Activated T-cell treated with anti-CD3 and anti-CD28 coated beads, Interleukin-2, amount 50 U/mL, for 24 hours (primary cell): ENCODE results near the gene HS6ST3.

ENCODE experiments used
- DNase-seq: peaks from one replicate; pipeline ENCODE4 v3.0.0-alpha.2; 2020
- H3K27ac Mint-ChIP-seq: 2 replicates; pipeline ENCODE4 v1.8.0; 2020; ENCODE audit warnings: mild to moderate bottlenecking, mixed read lengths
- H3K27me3 Mint-ChIP-seq: 2 replicates; pipeline ENCODE4 v1.8.0; 2020; ENCODE audit warnings: mixed read lengths
- H3K36me3 Mint-ChIP-seq: 2 replicates; pipeline ENCODE4 v1.8.0; 2020; ENCODE audit warnings: low read depth, mixed read lengths
- H3K4me1 Mint-ChIP-seq: 2 replicates; pipeline ENCODE4 v1.8.0; 2020; ENCODE audit warnings: low read depth, mixed read lengths
- H3K4me3 Mint-ChIP-seq: 2 replicates; pipeline ENCODE4 v1.8.0; 2020; ENCODE audit warnings: mild to moderate bottlenecking, moderate library complexity, mixed read lengths
- H3K9me3 Mint-ChIP-seq: 2 replicates; pipeline ENCODE4 v1.8.0; 2020; ENCODE audit warnings: mixed read lengths

HS6ST3 gene

DNA sequence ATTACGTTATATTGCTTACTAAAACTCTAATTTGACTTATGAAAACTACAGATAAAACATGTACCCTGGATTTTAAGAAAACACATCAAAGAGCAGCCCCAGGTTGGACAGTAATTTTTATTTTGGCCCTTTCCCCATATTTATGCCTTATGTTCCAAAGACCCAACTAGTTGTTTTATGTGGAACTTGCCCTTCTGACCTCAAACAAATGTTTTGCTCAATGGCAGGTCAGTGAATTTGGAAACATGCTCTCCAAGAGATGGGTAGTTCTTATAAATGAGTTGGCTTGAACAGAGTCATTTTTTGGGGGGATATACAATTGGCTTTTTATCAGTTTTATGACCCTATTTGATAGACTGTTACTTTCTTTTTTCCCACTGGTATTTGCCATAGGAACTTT lies 360.0 kb downstream of the HS6ST3 start:
- DNase-seq, result no peak
- no peaks in the 10 kb centered on the region for H3K4me1 Mint-ChIP-seq
- no peaks in the 10 kb centered on the region for H3K36me3 Mint-ChIP-seq
- H3K27ac Mint-ChIP-seq, result no peak overlapping the region
- H3K9me3 Mint-ChIP-seq, result peaks cover 2% of the 10 kb centered on the region
- H3K4me3 Mint-ChIP-seq, result no peak overlapping the region
- no peaks in the 10 kb centered on the region for H3K27me3 Mint-ChIP-seq

DNA sequence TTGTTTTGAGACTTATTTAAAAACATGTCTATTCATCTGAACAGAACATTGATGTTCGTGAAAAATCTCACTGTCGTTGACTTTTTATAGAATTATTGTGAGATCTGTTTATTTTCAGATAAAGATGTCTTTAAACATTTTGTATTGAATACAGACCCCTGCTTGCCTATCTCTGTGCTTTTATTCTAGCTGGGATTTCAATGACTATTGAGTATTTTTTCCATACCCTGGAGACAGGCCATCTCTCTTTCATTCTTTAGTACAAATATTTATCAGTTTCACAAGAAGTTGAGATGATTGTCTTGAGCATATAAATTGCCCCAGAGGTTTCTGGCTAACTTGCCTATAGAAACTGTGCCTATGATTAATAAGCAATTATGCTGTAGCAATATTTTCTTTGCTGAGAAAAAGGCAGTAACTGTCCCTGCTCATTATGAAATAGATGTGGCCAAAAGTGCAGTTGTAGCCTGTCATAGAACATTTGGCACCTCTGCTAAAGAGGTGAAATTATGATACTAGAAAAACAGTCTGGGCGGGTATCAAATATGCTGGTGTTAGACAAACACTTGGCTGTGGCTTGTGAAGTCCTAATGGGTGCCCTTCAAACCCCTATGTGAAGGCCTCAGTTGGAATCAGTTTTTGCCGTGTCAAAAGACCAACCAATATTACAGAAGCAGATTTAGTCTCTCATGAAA lies 360.6 kb downstream of the HS6ST3 start:
- H3K9me3 Mint-ChIP-seq, result peaks cover 2% of the 10 kb centered on the region

DNA sequence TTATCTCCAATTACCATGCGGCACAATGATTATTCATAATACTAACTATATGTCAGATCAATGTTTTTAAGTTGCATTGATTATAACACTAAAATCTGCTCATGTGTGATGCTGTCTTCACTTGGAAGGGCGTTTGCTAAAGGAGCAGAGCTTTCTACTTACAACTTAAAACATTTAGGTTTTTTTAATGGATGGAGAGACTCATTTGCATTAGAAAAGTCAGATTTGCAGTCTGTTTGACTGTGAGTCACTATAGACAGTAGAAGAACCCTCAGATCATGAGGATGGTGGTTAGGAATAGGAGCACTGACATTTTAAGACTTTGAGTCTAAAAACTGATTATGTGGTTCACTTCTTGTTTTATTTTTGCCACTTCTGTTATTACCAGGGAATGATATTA lies 364.6 kb downstream of the HS6ST3 start:
- Mint-ChIP-seq H3K4me1 (no peaks in the 10 kb centered on the region), H3K27ac (no peak overlapping the region), H3K27me3 (no peaks in the 10 kb centered on the region), H3K9me3 (peaks cover 2% of the 10 kb centered on the region), H3K36me3 (no peaks in the 10 kb centered on the region), H3K4me3 (no peak overlapping the region)
- no peak for DNase-seq

More for the DNA sequence above, 360.6 kb downstream of the HS6ST3 start:
- Mint-ChIP-seq H3K4me3 (no peak overlapping the region), H3K4me1 (no peaks in the 10 kb centered on the region), H3K27me3 (no peaks in the 10 kb centered on the region), H3K36me3 (no peaks in the 10 kb centered on the region), H3K27ac (no peak overlapping the region)
- no peak for DNase-seq

DNA sequence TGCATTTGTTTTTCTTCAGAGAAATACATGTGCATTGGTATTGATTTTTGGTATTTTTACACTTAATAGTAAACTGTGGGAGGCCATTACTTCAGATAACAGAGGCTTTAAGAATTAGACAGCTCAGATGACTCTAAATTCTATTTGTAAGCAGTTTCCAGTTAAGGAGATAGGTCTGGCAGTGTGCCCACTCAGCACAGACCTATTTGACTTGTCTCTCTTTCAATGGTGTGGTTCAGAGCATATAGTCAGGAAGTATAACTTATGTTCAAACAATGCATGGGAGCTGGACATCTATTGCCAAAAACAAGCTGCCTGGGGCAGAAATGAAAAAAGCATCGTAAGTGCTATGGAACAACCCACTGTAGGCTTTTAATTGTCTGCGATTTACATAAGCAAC lies 370.7 kb downstream of the HS6ST3 start:
- Mint-ChIP-seq H3K36me3 (no peaks in the 10 kb centered on the region), H3K27ac (no peak overlapping the region), H3K4me1 (no peaks in the 10 kb centered on the region), H3K4me3 (no peak overlapping the region), H3K9me3 (peaks cover 7% of the 10 kb centered on the region), H3K27me3 (no peaks in the 10 kb centered on the region)
- no peak for DNase-seq

DNA sequence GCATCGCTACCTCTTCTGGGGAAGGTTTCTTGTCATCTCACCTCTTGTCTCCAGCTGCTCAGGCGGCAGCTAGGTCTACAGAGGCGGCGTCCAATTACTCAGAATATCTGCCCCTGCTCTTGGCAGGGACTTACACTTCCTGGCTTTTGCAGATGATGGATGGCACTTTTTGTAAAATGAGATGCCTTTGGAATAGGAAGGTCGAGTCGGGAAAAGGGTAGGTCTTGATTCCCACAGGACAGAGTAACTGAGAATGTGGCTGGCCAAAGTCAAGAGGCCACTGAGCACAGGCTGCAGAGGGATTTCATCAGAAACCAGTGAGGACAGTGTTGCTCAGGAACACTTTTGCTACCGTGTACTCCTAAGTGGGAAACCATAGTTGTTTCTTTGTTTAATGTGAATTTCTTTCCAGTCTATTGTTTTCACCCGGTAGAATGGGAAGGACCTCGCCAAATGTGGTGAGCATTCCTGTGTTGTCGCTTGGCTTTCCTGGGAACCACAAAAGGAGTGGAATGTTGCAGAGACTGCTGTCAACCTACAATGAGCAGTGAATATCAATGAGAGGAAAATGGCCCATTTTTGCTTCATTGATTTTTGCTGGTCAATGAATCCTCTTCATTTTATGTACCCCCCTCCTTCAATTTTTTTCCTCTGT lies 383.7 kb downstream of the HS6ST3 start:
- Mint-ChIP-seq H3K4me1 (no peaks in the 10 kb centered on the region), H3K27ac (no peak overlapping the region), H3K4me3 (no peak overlapping the region), H3K27me3 (no peaks in the 10 kb centered on the region), H3K9me3 (peaks cover 12% of the 10 kb centered on the region), H3K36me3 (no peaks in the 10 kb centered on the region)
- DNase-seq, result no peak

DNA sequence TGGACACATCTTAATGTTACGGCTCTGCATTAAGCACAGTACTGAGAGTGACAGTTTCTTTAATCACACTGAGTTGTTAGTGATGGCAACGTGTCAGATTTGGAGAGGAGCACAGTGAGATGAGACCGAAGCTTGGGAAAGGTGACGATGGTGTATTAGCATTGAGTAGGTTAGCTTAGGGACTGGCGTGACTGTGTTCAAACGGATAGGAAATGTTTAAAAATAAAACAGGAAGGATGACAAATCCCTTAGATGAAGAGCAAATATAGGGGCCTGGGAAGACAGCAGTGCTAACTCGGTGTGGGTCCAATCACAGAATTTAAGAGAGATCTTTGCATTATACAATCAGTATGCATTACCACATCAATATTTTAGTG lies 384.3 kb downstream of the HS6ST3 start:
- H3K4me1 Mint-ChIP-seq, result no peaks in the 10 kb centered on the region
- DNase-seq, result no peak
- no peaks in the 10 kb centered on the region for H3K27me3 Mint-ChIP-seq
- H3K9me3 Mint-ChIP-seq, result peaks cover 12% of the 10 kb centered on the region
- no peak overlapping the region for H3K27ac Mint-ChIP-seq
- no peaks in the 10 kb centered on the region for H3K36me3 Mint-ChIP-seq
- H3K4me3 Mint-ChIP-seq, result no peak overlapping the region

DNA sequence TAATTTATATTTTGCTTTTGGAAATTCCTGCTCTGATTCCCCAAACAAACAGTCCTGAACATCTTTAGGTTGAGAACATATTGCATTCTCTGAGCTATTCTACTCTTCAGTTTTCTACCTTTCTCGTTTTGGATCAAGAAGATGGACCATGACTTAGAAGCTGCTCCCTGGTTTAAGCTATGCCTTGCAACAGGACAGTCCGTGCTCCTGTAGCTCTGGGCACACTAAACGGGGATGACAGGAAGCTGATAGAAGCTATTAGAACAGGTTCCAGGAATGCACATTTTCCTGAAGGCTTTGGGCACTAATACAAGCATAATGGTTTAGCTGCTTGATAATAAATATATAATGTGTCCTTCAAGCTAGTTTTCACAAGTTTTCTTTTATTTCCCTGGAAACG lies 385.2 kb downstream of the HS6ST3 start:
- Mint-ChIP-seq H3K4me3 (no peak overlapping the region), H3K9me3 (peaks cover 12% of the 10 kb centered on the region), H3K27me3 (no peaks in the 10 kb centered on the region), H3K36me3 (no peaks in the 10 kb centered on the region), H3K27ac (no peak overlapping the region), H3K4me1 (no peaks in the 10 kb centered on the region)
- no peak for DNase-seq

DNA sequence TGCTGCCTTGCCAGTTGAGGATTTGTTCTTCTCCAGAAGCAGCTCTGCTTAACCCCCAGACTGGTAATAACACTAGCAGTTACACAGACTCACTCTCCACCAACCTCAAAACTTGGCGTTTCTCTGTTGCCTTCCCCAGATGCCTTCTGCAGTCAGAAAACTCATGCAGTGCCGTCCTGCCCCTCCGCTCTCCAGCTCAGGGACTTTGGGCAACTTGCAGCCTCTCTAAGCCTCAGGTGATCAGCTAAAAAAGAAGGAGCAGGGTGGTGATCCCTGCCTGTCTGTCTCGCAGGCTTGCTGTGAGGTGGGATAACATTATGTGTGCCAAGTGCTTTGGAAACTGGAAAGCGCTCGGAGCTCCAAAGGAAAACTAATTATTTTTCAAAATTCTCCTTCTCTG lies 391.6 kb downstream of the HS6ST3 start:
- no peaks in the 10 kb centered on the region for H3K27me3 Mint-ChIP-seq
- H3K9me3 Mint-ChIP-seq, result peaks cover 6% of the 10 kb centered on the region
- H3K4me1 Mint-ChIP-seq, result no peaks in the 10 kb centered on the region
- H3K36me3 Mint-ChIP-seq, result no peaks in the 10 kb centered on the region
- no peak overlapping the region for H3K27ac Mint-ChIP-seq
- DNase-seq, result no peak
- H3K4me3 Mint-ChIP-seq, result no peak overlapping the region

DNA sequence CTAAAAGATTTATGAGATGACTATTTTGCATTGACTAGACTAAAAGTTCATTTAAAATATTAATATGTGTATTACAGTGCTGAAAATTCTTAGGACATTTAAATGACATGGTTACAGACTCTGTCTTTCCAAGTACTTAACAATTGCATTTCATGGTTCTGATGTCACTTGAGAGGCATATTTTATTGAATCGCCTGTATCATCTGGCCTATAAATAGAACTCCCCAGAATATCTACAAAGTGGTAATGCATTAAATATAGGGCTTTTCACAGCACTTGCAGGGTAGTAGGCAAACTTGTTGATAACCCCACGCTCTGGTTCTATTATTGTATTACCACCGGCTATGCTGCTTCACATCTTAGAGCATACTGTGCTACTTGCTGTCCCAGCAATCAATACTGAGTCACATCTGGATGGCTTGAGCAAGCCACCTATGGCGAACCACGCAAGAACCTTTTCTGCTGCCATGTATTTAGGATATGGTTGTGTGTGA lies 400.6 kb downstream of the HS6ST3 start:
- Mint-ChIP-seq H3K36me3 (no peaks in the 10 kb centered on the region), H3K4me1 (no peaks in the 10 kb centered on the region), H3K27me3 (no peaks in the 10 kb centered on the region), H3K27ac (no peak overlapping the region), H3K4me3 (no peak overlapping the region), H3K9me3 (peaks cover 8% of the 10 kb centered on the region)
- DNase-seq, result no peak

DNA sequence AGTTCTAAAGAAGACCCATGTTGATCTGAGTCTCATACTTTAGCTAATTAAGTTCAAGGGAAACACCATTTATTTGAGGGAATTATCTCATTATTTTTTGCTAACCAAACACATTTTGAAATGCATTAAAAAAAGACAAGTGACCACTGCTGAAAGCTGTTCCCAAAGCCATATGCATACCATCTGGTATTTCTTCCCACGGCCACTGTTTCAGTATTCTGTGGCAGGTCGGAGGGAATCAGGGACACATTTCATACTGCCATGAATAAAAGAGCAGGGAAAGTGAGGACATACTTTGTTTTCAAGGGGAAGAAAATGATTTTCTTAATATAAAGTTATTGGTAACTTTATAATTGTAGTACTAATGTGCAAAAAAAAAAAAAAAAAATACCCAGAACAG lies 401.2 kb downstream of the HS6ST3 start:
- Mint-ChIP-seq H3K4me1 (no peaks in the 10 kb centered on the region), H3K27ac (no peak overlapping the region), H3K27me3 (no peaks in the 10 kb centered on the region), H3K36me3 (no peaks in the 10 kb centered on the region), H3K9me3 (peaks cover 8% of the 10 kb centered on the region), H3K4me3 (no peak overlapping the region)
- DNase-seq, result no peak

DNA sequence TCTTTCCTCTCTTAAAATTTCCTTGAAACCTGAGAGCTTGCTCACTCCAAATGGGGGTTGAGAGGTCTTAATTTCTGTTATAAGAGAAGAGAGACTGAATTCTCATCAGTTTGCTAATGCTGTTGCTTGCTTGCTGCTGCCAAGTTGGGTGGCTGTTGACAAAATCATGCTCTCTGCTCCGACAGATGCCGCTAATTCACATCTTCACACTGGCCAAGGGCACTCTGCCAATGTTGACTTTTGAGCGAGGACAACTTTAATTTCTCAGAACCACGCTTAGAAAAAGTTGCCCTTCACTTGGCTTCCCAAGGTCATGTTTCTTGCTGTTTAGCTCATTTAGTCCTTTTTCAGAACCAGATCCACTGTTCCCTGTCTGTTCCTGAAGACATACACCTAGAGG lies 402.9 kb downstream of the HS6ST3 start:
- no peak overlapping the region for H3K4me3 Mint-ChIP-seq
- no peaks in the 10 kb centered on the region for H3K4me1 Mint-ChIP-seq
- no peaks in the 10 kb centered on the region for H3K36me3 Mint-ChIP-seq
- no peak for DNase-seq
- H3K9me3 Mint-ChIP-seq, result peaks cover 12% of the 10 kb centered on the region
- H3K27ac Mint-ChIP-seq, result no peak overlapping the region
- H3K27me3 Mint-ChIP-seq, result no peaks in the 10 kb centered on the region

DNA sequence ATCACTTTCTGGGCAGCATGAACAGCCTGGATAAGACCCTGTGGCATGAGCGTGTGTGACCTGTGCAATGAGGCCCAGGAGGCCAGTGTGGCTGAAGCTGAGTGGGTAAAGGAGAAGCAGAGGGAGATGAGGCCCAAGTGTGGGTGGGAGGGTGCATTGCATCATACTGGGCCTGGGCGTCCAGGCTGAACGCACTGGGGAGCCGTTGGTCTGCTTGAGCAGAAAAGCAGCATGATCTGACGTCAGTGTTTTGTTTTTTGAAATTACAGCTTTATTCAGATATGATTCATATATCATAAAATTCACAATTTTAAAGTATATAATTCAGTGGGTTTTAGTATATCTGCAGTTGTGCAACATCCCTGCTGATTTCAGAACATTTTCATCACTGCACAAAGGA lies 409.7 kb downstream of the HS6ST3 start:
- Mint-ChIP-seq H3K9me3 (peaks cover 4% of the 10 kb centered on the region), H3K27ac (no peak overlapping the region), H3K36me3 (no peaks in the 10 kb centered on the region), H3K4me3 (no peak overlapping the region), H3K27me3 (no peaks in the 10 kb centered on the region), H3K4me1 (no peaks in the 10 kb centered on the region)
- no peak for DNase-seq

DNA sequence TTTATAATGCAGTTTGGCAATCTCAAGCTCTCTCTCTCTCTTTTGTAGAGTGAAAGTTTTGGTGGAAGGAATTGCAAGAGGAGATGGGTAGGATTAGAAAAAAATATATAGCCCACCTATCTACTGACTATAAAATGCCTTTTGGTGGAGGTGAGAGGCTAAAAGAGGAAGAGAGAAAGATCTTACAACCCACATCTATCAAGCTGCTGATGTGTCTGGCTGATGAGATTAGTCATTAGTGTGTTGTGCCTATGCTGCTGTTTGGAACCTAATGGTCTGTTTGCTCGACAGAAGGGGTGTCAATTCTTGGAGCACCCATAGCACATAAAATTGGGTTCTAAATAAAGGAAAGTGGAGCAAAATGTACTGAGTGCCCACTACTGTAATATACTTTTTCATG lies 411.0 kb downstream of the HS6ST3 start:
- Mint-ChIP-seq H3K4me1 (no peaks in the 10 kb centered on the region), H3K27ac (no peak overlapping the region), H3K36me3 (no peaks in the 10 kb centered on the region), H3K27me3 (no peaks in the 10 kb centered on the region), H3K9me3 (peaks cover 4% of the 10 kb centered on the region), H3K4me3 (no peak overlapping the region)
- no peak for DNase-seq

DNA sequence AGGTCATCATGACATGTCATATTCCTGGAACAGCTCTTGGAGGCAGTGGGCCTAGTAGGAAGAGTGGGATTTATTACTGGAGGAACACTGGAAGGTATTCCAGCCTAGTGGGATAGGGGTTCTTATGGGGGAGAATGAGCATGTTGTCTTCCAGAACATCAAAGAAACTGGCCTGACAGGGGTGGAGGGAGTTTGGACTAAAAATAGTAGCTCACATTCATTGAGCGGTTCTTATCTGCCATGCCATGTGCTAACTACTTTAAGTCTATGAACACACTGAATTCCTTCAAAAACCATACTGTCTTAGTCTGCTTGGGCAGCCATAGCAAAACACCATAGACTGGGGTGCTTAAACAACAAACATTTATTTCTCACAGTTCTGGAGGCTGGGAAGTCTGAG lies 413.6 kb downstream of the HS6ST3 start:
- Mint-ChIP-seq H3K36me3 (no peaks in the 10 kb centered on the region), H3K9me3 (peaks cover 2% of the 10 kb centered on the region), H3K27me3 (no peaks in the 10 kb centered on the region), H3K4me3 (no peak overlapping the region), H3K4me1 (no peaks in the 10 kb centered on the region), H3K27ac (no peak overlapping the region)
- no peak for DNase-seq

DNA sequence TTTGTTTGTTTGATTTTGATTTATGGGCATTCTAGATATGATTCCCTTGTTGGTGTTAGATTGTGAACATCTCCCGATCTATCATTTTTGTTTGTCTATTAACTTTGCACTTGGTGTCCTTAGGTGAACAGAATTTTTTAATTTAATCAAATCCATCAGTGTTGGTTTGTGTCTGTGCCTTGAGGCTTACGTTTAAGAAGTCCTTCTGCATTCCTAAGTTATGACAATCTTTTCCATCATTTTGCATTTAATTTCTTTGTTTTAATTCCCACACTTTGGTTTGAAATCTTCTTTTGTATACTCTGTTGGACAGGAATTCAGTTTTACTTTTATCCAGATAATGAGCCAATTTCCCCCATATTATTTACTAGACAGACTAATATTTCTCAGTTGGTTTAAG lies 421.7 kb downstream of the HS6ST3 start:
- Mint-ChIP-seq H3K9me3 (peaks cover 4% of the 10 kb centered on the region), H3K27me3 (no peaks in the 10 kb centered on the region), H3K36me3 (no peaks in the 10 kb centered on the region), H3K4me1 (no peaks in the 10 kb centered on the region), H3K27ac (no peak overlapping the region), H3K4me3 (no peak overlapping the region)
- no peak for DNase-seq
